ENCODE data around the gene IFNK. TPM values are rescaled to one million over a fixed set of nuclear protein-coding genes. Genes with fewer than 3 reads are reported as not detected.

The IFNK gene
- polyA plus RNA-seq, 1 donor (not counting 4 experiments of a cell fraction or from before 2014, with no cell fraction given) = 29.2 TPM

DNA sequence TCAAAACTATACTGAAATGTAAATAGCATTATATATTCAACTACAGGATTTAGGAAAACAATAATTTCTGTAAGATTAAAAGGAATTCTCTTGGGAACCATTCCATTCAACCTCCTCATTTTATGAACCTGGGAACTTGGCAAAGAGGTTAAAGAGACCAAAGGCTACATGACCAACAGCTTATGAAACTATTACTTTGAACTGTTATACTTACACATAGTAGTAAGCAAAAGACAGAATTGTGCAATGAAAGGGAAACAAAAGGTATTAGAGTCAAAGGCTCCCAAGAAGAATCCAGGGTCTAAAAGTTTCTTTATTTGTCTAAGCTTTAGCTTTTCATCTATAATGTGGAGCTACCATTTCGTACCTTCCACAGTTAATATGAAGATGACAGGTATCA lies 42.0 kb downstream of the IFNK start:
- Histone ChIP-seq H3K4me2 (ENCODE audit: control insufficient read depth, extremely low read depth, insufficient read depth, low read depth, low read length) (no peak overlapping the region), H4K20me1 (ENCODE audit: control insufficient read depth, extremely low read depth, insufficient read depth, low read length) (no peaks in the 10 kb centered on the region), H3K9me3 (ENCODE audit: control insufficient read depth, low read depth, low read length) (no peaks in the 10 kb centered on the region), H3K4me1 (ENCODE audit: control insufficient read depth, extremely low read depth, insufficient read depth, low read length) (no peaks in the 10 kb centered on the region), H3K79me2 (ENCODE audit: control insufficient read depth, insufficient read depth, low read length) (peaks cover 2% of the 10 kb centered on the region), H2AFZ (ENCODE audit: control insufficient read depth, low read length) (no peak overlapping the region), H3K9me1 (ENCODE audit: control insufficient read depth, extremely low read depth, insufficient read depth, low read length) (no peaks in the 10 kb centered on the region), H3K36me3 (ENCODE audit: control insufficient read depth in 2 of 2, extremely low read depth in 1 of 2, insufficient read depth in 2 of 2, low read length in 2 of 2) (peaks cover 0 to 2% of the 10 kb centered on the region in 2 experiments), H3K27me3 (ENCODE audit: control insufficient read depth, extremely low read depth, insufficient read depth, low read length) (no peaks in the 10 kb centered on the region), H3K4me3 (ENCODE audit: control insufficient read depth in 2 of 3, extremely low read depth in 1 of 3, insufficient read depth in 2 of 3, low read depth in 1 of 3, low read length in 3 of 3) (no peak overlapping the region), H3K9ac (ENCODE audit: control insufficient read depth, extremely low read depth, insufficient read depth, low read length) (no peak overlapping the region), H3K27ac (ENCODE audit: control insufficient read depth, insufficient read depth, low read length) (no peak overlapping the region)
- DNase-seq (ENCODE audit: low read depth, low spot score) = no peak
- no peak for FAIRE-seq
- TF ChIP-seq, protein P1, sequence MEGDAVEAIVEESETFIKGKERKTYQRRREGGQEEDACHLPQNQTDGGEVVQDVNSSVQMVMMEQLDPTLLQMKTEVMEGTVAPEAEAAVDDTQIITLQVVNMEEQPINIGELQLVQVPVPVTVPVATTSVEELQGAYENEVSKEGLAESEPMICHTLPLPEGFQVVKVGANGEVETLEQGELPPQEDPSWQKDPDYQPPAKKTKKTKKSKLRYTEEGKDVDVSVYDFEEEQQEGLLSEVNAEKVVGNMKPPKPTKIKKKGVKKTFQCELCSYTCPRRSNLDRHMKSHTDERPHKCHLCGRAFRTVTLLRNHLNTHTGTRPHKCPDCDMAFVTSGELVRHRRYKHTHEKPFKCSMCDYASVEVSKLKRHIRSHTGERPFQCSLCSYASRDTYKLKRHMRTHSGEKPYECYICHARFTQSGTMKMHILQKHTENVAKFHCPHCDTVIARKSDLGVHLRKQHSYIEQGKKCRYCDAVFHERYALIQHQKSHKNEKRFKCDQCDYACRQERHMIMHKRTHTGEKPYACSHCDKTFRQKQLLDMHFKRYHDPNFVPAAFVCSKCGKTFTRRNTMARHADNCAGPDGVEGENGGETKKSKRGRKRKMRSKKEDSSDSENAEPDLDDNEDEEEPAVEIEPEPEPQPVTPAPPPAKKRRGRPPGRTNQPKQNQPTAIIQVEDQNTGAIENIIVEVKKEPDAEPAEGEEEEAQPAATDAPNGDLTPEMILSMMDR (optimal IDR thresholded peaks at IDR 0.05 in 1 of 3, IDR thresholded peaks at IDR 0.05 in 1 of 3, conservative IDR thresholded peaks at IDR 0.05 in 1 of 3; ENCODE audit: extremely low read depth in 1 of 3, insufficient read depth in 2 of 3, low read length in 3 of 3) = no peak
- no peak for TF ChIP-seq EZH2 (IDR thresholded peaks at IDR 0.05; ENCODE audit: low read length)
- dilution Hi-C loops (cut with MboI; ENCODE audit: extremely low pct_ligation_motif_present, low sequenced_read_pairs) = no loop called here

DNA sequence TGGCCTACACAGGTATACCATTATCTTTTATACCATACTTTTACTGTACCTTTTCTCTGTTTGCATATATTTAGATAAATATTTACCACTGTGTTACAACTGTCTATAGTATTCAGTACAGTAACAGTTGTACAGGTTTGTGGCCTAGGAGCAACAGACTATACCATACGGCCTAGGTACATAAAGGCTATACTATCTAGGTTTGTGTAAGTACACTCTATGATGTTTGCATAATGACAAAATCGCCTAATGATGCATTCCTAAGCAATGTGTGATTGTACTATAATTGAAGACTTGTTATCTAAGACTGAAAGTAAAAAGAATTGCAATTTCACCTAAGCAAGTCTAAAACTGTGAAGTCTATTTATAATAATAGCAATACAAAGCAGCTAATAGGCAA lies 45.3 kb downstream of the IFNK start:
- TF ChIP-seq, protein P1 (optimal IDR thresholded peaks at IDR 0.05 in 1 of 3, IDR thresholded peaks at IDR 0.05 in 1 of 3, conservative IDR thresholded peaks at IDR 0.05 in 1 of 3; ENCODE audit: extremely low read depth in 1 of 3, insufficient read depth in 2 of 3, low read length in 3 of 3) = no peak
- no peak for TF ChIP-seq EZH2 (IDR thresholded peaks at IDR 0.05; ENCODE audit: low read length)
- H3K4me3 ChIP-seq (ENCODE audit: control insufficient read depth in 2 of 3, extremely low read depth in 1 of 3, insufficient read depth in 2 of 3, low read depth in 1 of 3, low read length in 3 of 3) = no peak overlapping the region
- no peak overlapping the region for H3K4me2 ChIP-seq (ENCODE audit: control insufficient read depth, extremely low read depth, insufficient read depth, low read depth, low read length)
- FAIRE-seq (peak; percentile 74), DNase-seq (ENCODE audit: low read depth, low spot score) (no peak)
- H3K9ac ChIP-seq (ENCODE audit: control insufficient read depth, extremely low read depth, insufficient read depth, low read length) = no peak overlapping the region
- H3K4me1 ChIP-seq (ENCODE audit: control insufficient read depth, extremely low read depth, insufficient read depth, low read length) = peaks cover 6% of the 10 kb centered on the region
- no peak overlapping the region for H3K27ac ChIP-seq (ENCODE audit: control insufficient read depth, insufficient read depth, low read length)
- peaks cover 2% of the 10 kb centered on the region for H3K79me2 ChIP-seq (ENCODE audit: control insufficient read depth, insufficient read depth, low read length)
- dilution Hi-C loops (cut with MboI; ENCODE audit: extremely low pct_ligation_motif_present, low sequenced_read_pairs) = no loop called here
- H3K36me3 ChIP-seq (ENCODE audit: control insufficient read depth in 2 of 2, extremely low read depth in 1 of 2, insufficient read depth in 2 of 2, low read length in 2 of 2) = peaks cover 0 to 2% of the 10 kb centered on the region in 2 experiments
- no peak overlapping the region for H2AFZ ChIP-seq (ENCODE audit: control insufficient read depth, low read length)
- H4K20me1 ChIP-seq (ENCODE audit: control insufficient read depth, extremely low read depth, insufficient read depth, low read length) = no peaks in the 10 kb centered on the region
- no peaks in the 10 kb centered on the region for H3K9me1 ChIP-seq (ENCODE audit: control insufficient read depth, extremely low read depth, insufficient read depth, low read length)
- no peaks in the 10 kb centered on the region for H3K27me3 ChIP-seq (ENCODE audit: control insufficient read depth, extremely low read depth, insufficient read depth, low read length)
- no peaks in the 10 kb centered on the region for H3K9me3 ChIP-seq (ENCODE audit: control insufficient read depth, low read depth, low read length)
